Cardiac muscle cell (in vitro differentiated cells and primary cell): Measurements from ENCODE around the gene GPD1L. TPM values are rescaled to one million over a fixed set of nuclear protein-coding genes. Genes with fewer than 3 reads are reported as not detected.

ENCODE experiments used
- DNase-seq, 2 donors: peaks; one replicate each; pipeline versions ENCODE4 v3.0.0 to v3.0.0-alpha.2; 2010 to 2017; ENCODE audit warnings: low read depth in 1 of 2, low spot score in 1 of 2
- H3K27ac ChIP-seq: fragments of 200-600 bp; sonication (generic); 2 replicates; pipeline ENCODE4 v1.5.1; 2016
- H3K27me3 ChIP-seq: fragments of 200-600 bp; sonication (generic); 2 replicates; pipeline ENCODE4 v1.6.0; 2016; ENCODE audit warnings: control low read depth
- H3K36me3 ChIP-seq: fragments of 200-600 bp; sonication (generic); 2 replicates; pipeline ENCODE4 v1.5.1; 2016; ENCODE audit warnings: control low read depth
- H3K4me1 ChIP-seq: fragments of 200-600 bp; sonication (generic); 2 replicates; pipeline ENCODE4 v1.8.1; 2017; ENCODE audit warnings: low read depth, mild to moderate bottlenecking, mixed run types
- H3K4me3 ChIP-seq: fragments of 200-600 bp; sonication (generic); 2 replicates; pipeline ENCODE4 v1.5.1; 2016; ENCODE audit warnings: mild to moderate bottlenecking
- H3K9me3 ChIP-seq: fragments of 200-600 bp; sonication (generic); 2 replicates; pipeline ENCODE4 v1.5.1; 2017; ENCODE audit warnings: low read depth, mild to moderate bottlenecking, control low read depth
- polyA plus RNA-seq: library from polyadenylated mRNA; unstranded; fragments of >200 nt; fragmentation: Nextera tagmentation; extraction: Ambion mirVana; gene quantifications from 2 replicates; pipeline ENCODE4 v1.2.1, GENCODE V29; 2016
- total RNA-seq: library from RNA; depleted of rRNA; stranded (reverse); fragments of >200 nt; gene quantifications from 2 replicates; pipeline ENCODE4 v1.2.3, GENCODE V29; 2016
- TF ChIP-seq, protein P1 (sequence below): IDR thresholded peaks from 2 replicates; pipeline ENCODE4 v1.5.1; 2012; ENCODE audit warnings: low read depth, mild to moderate bottlenecking, low read length

Gene GPD1L
- total and polyA plus RNA-seq, 2 experiments from 2014 or later, result 19.4 to 20.1 TPM

DNA sequence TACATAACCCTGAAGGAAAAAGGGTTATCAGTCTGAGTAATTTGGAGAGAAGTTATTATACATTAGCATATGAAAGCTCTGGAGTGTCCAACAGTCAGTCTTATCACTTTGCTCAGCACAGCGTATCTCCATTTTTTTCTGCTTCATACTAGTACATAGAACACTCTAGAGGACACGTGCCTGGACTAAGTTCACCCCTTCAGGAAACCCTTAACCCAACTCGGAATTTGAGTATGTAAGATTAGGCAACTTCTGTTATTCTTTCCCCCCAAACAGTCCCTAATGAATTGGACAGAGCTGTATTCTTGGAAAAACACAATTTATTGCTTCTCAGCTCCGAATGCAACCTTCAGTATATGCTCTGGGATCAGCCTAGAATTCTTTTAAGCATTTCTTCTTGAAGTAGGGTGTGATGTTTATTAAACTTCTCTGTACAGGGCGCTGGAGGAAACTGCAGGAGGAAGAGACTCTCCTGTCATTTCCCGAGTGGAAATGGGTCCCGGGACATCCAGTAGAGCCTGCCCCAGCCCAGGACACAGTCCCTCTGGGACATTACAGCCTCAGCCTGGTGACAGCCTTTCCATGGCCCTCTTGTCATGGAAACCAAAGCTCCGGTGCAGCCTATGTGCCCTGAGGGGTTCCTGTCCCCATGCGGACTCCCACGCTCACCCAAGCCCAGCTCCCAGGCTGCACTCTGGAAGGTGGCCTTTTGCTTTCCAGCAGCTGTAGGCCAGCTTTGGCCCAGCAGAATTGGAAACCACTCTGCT is 94.8 kb downstream of the GPD1L start:
- DNase-seq, result peak in 1 of 2 donors; percentile 77
- H3K4me3 ChIP-seq, result no peak overlapping the region
- no peak overlapping the region for H3K27ac ChIP-seq
- no peaks in the 10 kb centered on the region for H3K36me3 ChIP-seq
- no peaks in the 10 kb centered on the region for H3K9me3 ChIP-seq
- no peaks in the 10 kb centered on the region for H3K27me3 ChIP-seq
- TF ChIP-seq, protein P1, sequence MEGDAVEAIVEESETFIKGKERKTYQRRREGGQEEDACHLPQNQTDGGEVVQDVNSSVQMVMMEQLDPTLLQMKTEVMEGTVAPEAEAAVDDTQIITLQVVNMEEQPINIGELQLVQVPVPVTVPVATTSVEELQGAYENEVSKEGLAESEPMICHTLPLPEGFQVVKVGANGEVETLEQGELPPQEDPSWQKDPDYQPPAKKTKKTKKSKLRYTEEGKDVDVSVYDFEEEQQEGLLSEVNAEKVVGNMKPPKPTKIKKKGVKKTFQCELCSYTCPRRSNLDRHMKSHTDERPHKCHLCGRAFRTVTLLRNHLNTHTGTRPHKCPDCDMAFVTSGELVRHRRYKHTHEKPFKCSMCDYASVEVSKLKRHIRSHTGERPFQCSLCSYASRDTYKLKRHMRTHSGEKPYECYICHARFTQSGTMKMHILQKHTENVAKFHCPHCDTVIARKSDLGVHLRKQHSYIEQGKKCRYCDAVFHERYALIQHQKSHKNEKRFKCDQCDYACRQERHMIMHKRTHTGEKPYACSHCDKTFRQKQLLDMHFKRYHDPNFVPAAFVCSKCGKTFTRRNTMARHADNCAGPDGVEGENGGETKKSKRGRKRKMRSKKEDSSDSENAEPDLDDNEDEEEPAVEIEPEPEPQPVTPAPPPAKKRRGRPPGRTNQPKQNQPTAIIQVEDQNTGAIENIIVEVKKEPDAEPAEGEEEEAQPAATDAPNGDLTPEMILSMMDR, result no peak
- no peaks in the 10 kb centered on the region for H3K4me1 ChIP-seq

DNA sequence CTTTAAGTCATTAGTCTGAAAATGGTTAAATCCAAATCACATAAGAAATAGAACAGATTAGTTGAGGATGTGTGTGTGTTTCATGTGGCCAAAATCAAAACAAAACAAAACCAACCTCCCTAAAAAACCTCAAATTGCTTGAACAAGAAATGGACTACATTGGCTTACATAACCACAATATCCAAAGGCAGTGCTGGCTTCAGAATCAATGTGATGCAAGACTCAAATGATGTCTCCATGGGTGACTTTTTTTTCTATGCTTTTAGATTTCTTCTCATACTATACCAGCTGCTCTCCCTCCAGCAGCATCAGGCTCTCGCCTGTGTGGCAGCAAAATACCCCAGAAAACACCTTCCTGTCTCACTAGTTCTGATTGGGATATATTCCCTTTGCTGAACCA is 96.1 kb downstream of the GPD1L start:
- H3K4me3 ChIP-seq, result no peak overlapping the region
- peaks cover 3% of the 10 kb centered on the region for H3K4me1 ChIP-seq
- no peak overlapping the region for H3K27ac ChIP-seq
- no peaks in the 10 kb centered on the region for H3K36me3 ChIP-seq
- TF ChIP-seq, protein P1, result no peak
- H3K27me3 ChIP-seq, result no peaks in the 10 kb centered on the region
- H3K9me3 ChIP-seq, result no peaks in the 10 kb centered on the region
- peak in 1 of 2 donors; percentile 42 for DNase-seq

DNA sequence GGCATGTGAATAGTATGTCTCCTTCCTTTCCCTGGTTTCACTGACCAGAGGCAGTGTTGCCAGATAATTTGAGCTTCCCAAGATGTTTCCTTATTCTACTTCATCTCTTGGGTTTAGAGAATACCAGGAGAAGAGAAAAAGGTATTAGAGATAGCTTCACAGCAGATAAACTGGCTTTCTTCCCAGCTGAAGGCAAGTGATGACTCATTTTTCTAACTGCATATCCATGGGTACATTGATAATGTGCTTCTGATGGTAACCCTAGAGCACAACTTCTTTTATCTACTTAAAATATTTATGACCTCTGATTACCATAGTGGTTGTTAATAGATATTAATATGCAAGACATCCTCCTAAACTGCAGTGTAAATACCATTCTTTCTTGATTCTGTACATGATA is 97.4 kb downstream of the GPD1L start:
- Histone ChIP-seq H3K36me3 (no peaks in the 10 kb centered on the region), H3K27ac (no peak overlapping the region), H3K27me3 (no peaks in the 10 kb centered on the region), H3K4me3 (no peak overlapping the region), H3K4me1 (peaks cover 6% of the 10 kb centered on the region), H3K9me3 (no peaks in the 10 kb centered on the region)
- DNase-seq, result peak in 1 of 2 donors; percentile 35
- TF ChIP-seq, protein P1, result no peak

DNA sequence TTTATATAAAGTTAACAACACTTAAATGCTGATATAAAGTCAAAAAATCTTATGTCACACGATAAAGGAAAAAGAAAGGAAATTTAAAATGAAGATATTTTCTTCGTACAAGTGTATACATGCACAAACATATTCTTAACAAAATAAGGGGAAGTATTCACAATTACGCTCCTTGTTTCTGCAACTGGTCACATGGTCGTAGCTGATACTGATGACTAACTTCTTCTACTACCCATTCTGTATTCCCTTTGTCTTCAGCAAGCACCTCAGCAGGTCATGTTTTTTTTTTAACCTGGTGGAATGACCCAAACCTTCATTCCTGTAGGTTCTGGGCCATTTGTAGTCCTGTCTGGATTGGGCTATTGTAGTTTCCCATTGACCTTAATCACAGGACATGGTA is 102.0 kb downstream of the GPD1L start:
- Histone ChIP-seq H3K27me3 (no peaks in the 10 kb centered on the region), H3K4me1 (peaks cover 6% of the 10 kb centered on the region), H3K27ac (no peak overlapping the region), H3K36me3 (no peaks in the 10 kb centered on the region), H3K4me3 (no peak overlapping the region), H3K9me3 (no peaks in the 10 kb centered on the region)
- DNase-seq, result no peak
- TF ChIP-seq, protein P1, result no peak

DNA sequence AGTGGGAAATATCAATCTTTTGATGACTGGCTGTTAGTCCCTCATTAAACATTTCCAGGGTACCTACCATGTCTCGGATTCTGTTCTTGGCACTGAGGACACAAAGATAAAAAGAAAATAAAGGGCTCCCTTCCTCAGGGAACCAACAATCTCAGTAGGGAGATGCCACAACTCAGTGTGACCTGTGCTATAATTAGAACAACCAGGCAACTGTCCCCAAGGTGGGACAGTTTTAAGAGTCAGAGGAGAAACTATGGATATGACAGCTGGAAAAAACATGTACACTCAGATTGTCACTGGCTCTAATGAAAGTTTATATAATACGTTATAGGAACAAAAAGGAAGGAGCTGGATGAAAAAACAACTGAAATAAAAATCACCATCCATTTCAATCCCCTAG is 108.8 kb downstream of the GPD1L start:
- H3K4me3 ChIP-seq, result no peak overlapping the region

More for the DNA sequence above, 108.8 kb downstream of the GPD1L start:
- peaks cover 6% of the 10 kb centered on the region for H3K4me1 ChIP-seq
- DNase-seq, result no peak
- H3K9me3 ChIP-seq, result no peaks in the 10 kb centered on the region
- TF ChIP-seq, protein P1, result no peak
- no peak overlapping the region for H3K27ac ChIP-seq
- H3K27me3 ChIP-seq, result no peaks in the 10 kb centered on the region
- H3K36me3 ChIP-seq, result no peaks in the 10 kb centered on the region
